K562 (cell line): ENCODE measurements around the gene SLC9A7. TPM values are rescaled to one million over a fixed set of nuclear protein-coding genes. Genes with fewer than 3 reads are reported as not detected.

Source experiments
- ATAC-seq: fragments of 200-7000 bp; cut with Tn5 transposase; 3 replicates; pipeline ENCODE4 v1.9.1; 2020; ENCODE audit warnings: moderate library complexity
- BruUV-seq: library from RNA; stranded (reverse); fragments of 400-500 nt; replicated peaks from 2 replicates; lab custom pipeline; 2021; lab: Mats Ljungman, UMichigan
- CTCF ChIA-PET: fragments of 300-600 bp; formaldehyde crosslinking; extraction: SDS; loops from one replicate; lab custom pipeline; 2021; ENCODE audit warnings: low intra/inter-chr PET ratio; lab: Yijun Ruan, JAX
- POLR2A ChIA-PET: fragments of 300-600, 350-650 bp; sonication (Branson Sonifier 250); formaldehyde crosslinking; extraction: SDS; loops from one replicate; lab custom pipeline; 2021; ENCODE audit warnings: antibody characterized with exemption, inconsistent platforms; lab: Yijun Ruan, JAX
- DNase-seq, 4 experiments: peaks; one replicate each; pipeline versions ENCODE4 v3.0.0 to v3.0.0-alpha.2; 2011 to 2018; ENCODE audit warnings: low spot score in 3 of 4, mixed read lengths in 3 of 4; ENCODE audit errors: extremely low read depth in 1 of 4
- FAIRE-seq: peaks from 2 replicates; lab custom pipeline; 2011; peaks lifted over from hg19 to GRCh38; lab: Jason Lieb, UNC
- H2AFZ ChIP-seq: 2 replicates; pipeline ENCODE4 v1.6.0; 2011; ENCODE audit warnings: low read depth, low read length, control low read depth, inconsistent platforms
- H3K27ac ChIP-seq: fragments of 200-600 bp; 3 replicates; pipeline ENCODE4 v1.8.0; 2011; ENCODE audit warnings: low read depth, mild to moderate bottlenecking, control low read depth, inconsistent platforms, low read length, moderate library complexity, mixed read lengths; ENCODE audit errors: extremely low read depth
- H3K27me3 ChIP-seq, 2 experiments: fragments of 300-600 bp in 1 of 2; 2 replicates in 1 of 2; 3 replicates in 1 of 2; pipeline versions ENCODE4 v1.6.0 to v1.8.0; 2011; ENCODE audit warnings: inconsistent platforms in 2 of 2, low read length in 2 of 2, mild to moderate bottlenecking in 1 of 2, mixed read lengths in 1 of 2, moderate library complexity in 1 of 2; ENCODE audit not compliant: control insufficient read depth in 2 of 2, insufficient read depth in 2 of 2
- H3K36me3 ChIP-seq: fragments of 300-600 bp; 3 replicates; pipeline ENCODE4 v1.8.0; 2011; ENCODE audit warnings: mild to moderate bottlenecking, low read length, inconsistent platforms; ENCODE audit not compliant: control insufficient read depth, insufficient read depth
- H3K4me1 ChIP-seq, 2 experiments: fragments of 200-600 bp in 1 of 2; replicated peaks in 1 of 2; 2 replicates in 1 of 2; 3 replicates in 1 of 2; pipeline versions ENCODE4 v1.5.1 to v1.8.0; 2011; ENCODE audit warnings: inconsistent platforms in 2 of 2, low read length in 2 of 2, mild to moderate bottlenecking in 1 of 2, mixed read lengths in 1 of 2, moderate library complexity in 1 of 2; ENCODE audit not compliant: control insufficient read depth in 2 of 2, insufficient read depth in 2 of 2
- H3K4me2 ChIP-seq: 2 replicates; pipeline ENCODE4 v1.6.1; 2011; ENCODE audit warnings: low read length, control low read depth, inconsistent platforms, mixed read lengths; ENCODE audit not compliant: insufficient read depth
- H3K4me3 ChIP-seq: fragments of 200-600 bp; sonication (generic), shearing (Covaris generic); 2 replicates; pipeline ENCODE4 v1.5.1; 2016; ENCODE audit warnings: control low read depth, inconsistent platforms
- H3K79me2 ChIP-seq: fragments of 200-600 bp; 3 replicates; pipeline ENCODE4 v1.8.0; 2011; ENCODE audit warnings: low read length, inconsistent platforms; ENCODE audit not compliant: control insufficient read depth, insufficient read depth
- H3K9ac ChIP-seq, 2 experiments: 2 replicates each; pipeline versions ENCODE4 v1.6.0 to v1.6.1; 2011; ENCODE audit warnings: low read depth in 2 of 2, low read length in 2 of 2, control low read depth in 1 of 2, inconsistent platforms in 1 of 2, mild to moderate bottlenecking in 1 of 2, mixed read lengths in 1 of 2; ENCODE audit not compliant: insufficient read depth in 1 of 2
- H3K9me1 ChIP-seq: one replicate; pipeline ENCODE4 v1.6.0; 2011; ENCODE audit warnings: inconsistent platforms, mild to moderate bottlenecking, low read length, moderate library complexity; ENCODE audit not compliant: control insufficient read depth, insufficient read depth
- H3K9me3 ChIP-seq: replicated peaks from 2 replicates; pipeline ENCODE4 v1.5.1; 2011; ENCODE audit warnings: low read depth, low read length, inconsistent platforms; ENCODE audit not compliant: control insufficient read depth, insufficient read depth
- H4K20me1 ChIP-seq: replicated peaks from 2 replicates; pipeline ENCODE4 v1.6.1; 2011; ENCODE audit warnings: low read length, inconsistent platforms, mixed read lengths; ENCODE audit not compliant: control insufficient read depth, insufficient read depth
- BRD4 ChIP-seq: fragments of 200-600 bp; sonication (generic); IDR thresholded peaks from 2 replicates; pipeline ENCODE4 v1.6.1; 2017; ENCODE audit warnings: inconsistent platforms
- CBX8 ChIP-seq: fragments of 200-600 bp; sonication (generic); IDR thresholded peaks from 2 replicates; pipeline ENCODE4 v1.6.1; 2012; ENCODE audit warnings: borderline replicate concordance, mixed run types, low read depth, mild to moderate bottlenecking, moderate library complexity, mixed read lengths, low read length, control low read depth, inconsistent platforms; ENCODE audit not compliant: poor library complexity, severe bottlenecking; ENCODE audit errors: extremely low read depth
- ELF2 ChIP-seq: fragments of 250-450 bp; sonication (Bioruptor Pico); IDR thresholded peaks from 2 replicates; pipeline ENCODE4 v1.5.0; 2021; ENCODE audit warnings: mild to moderate bottlenecking
- GMEB1 ChIP-seq: fragments of 250-450 bp; sonication (Bioruptor Pico); IDR thresholded peaks from 2 replicates; pipeline ENCODE4 v1.4.0; 2020; ENCODE audit warnings: mild to moderate bottlenecking
- POU5F1 ChIP-seq: fragments of 150-350 bp; IDR thresholded peaks from 2 replicates; pipeline ENCODE4 v1.6.1; 2014; ENCODE audit warnings: borderline replicate concordance, low read length, low read depth, mild to moderate bottlenecking; ENCODE audit not compliant: partially characterized antibody
- TRIM25 ChIP-seq: fragments of 450-650 bp; IDR thresholded peaks from 2 replicates; pipeline ENCODE4 v1.7.0; 2016; ENCODE audit warnings: borderline replicate concordance
- ZNF239 ChIP-seq: fragments of 250-450 bp; sonication (Bioruptor Pico); IDR thresholded peaks from 2 replicates; pipeline ENCODE4 v1.4.0; 2020; ENCODE audit warnings: mild to moderate bottlenecking
- in situ Hi-C: fragments of 300-500 bp; cut with MboI; formaldehyde crosslinking; loops from 4 replicates; pipeline ENCODE4 v1.15.0; 2018; ENCODE audit warnings: inconsistent platforms, mixed read lengths
- intact Hi-C: fragments of 100-400 bp; cut with micrococcal nuclease; formaldehyde crosslinking; loops from 2 replicates; pipeline ENCODE4 v1.14.2; 2022
- polyA plus RNA-seq, 8 experiments: library from polyadenylated mRNA; depleted of rRNA in 4 of 8; stranded (reverse) in 5 of 8; unstranded in 3 of 8; fragments of >200 nt; fragmentation: Nextera tagmentation in 2 of 8; fragmentation: Illumina TruSeq in 1 of 8; extraction: Ambion mirVana in 2 of 8; extraction: Trizol in 1 of 8; gene quantifications; 2 replicates each; pipeline versions ENCODE4 v1.2.1 to v1.2.3, GENCODE V29; 2011 to 2014; ENCODE audit warnings: inconsistent platforms in 1 of 8, missing spikeins in 1 of 8
- total RNA-seq, 7 experiments: library from RNA; depleted of rRNA in 6 of 7; stranded (reverse); fragments of >200 nt in 6 of 7; fragmentation: Illumina TruSeq in 2 of 7; extraction: Trizol in 2 of 7; gene quantifications; 2 replicates each; pipeline versions ENCODE4 v1.2.1 to v1.2.3, GENCODE V29; 2011 to 2021; ENCODE audit warnings: low replicate concordance in 1 of 7

The SLC9A7 gene
- total and polyA plus RNA-seq, 9 of the 15 experiments (the other 6 are each of a cell fraction or from before 2014, with no cell fraction given) = 0.04 to 0.13 (median 0.09) TPM; not detected in 5

- Histone ChIP-seq H3K79me2 (no peaks in the 10 kb centered on the region), H3K27me3 (no peaks in the 10 kb centered on the region), H4K20me1 (no peaks in the 10 kb centered on the region), H3K9me1 (no peaks in the 10 kb centered on the region), H3K27ac (no peak overlapping the region), H2AFZ (no peak overlapping the region), H3K9me3 (no peaks in the 10 kb centered on the region), H3K9ac (no peak overlapping the region), H3K4me3 (no peak overlapping the region), H3K36me3 (no peaks in the 10 kb centered on the region)
- intact Hi-C loops = no loop called here
- POLR2A ChIA-PET = no interaction called here
- DNase-seq (no peak), ATAC-seq (no peak), FAIRE-seq (no peak)
- BruUV-seq = no TSS peak
- CTCF ChIA-PET = no interaction called here
- TF ChIP-seq CBX8 (no peak), ZNF239 (CRISPR knock-in tag) (no peak), GMEB1 (CRISPR knock-in tag) (no peak), ELF2 (no peak), BRD4 (no peak), POU5F1 (no peak), TRIM25 (no peak)
- TF ChIP-seq, all 486 proteins: peak for 0
- in situ Hi-C loops = no loop called here
- Histone ChIP-seq H3K4me1 (no peaks in the 10 kb centered on the region; a peak in 1 of 5 replicates), H3K4me2 (no peak overlapping the region)
Measured at GRCh38 chrX:46567388-46567787, 191.5 kb downstream of the SLC9A7 start.
